OCI-LY3 (cell line): ENCODE results near the gene ZBTB7C.

Source experiments
- H2AFZ ChIP-seq: fragments of 200-600, 300-600 bp; shearing (Covaris generic); 2 replicates; pipeline ENCODE4 v1.6.0; 2014; ENCODE audit warnings: antibody characterized with exemption, low read depth, low read length
- H3K27ac ChIP-seq: fragments of 200-600, 300-600 bp; sonication (generic); 2 replicates; pipeline ENCODE4 v1.5.1; 2014; ENCODE audit warnings: mild to moderate bottlenecking, low read length, moderate library complexity, mixed read lengths
- H3K27me3 ChIP-seq: fragments of 200-600, 300-600 bp; sonication (generic); 2 replicates; pipeline ENCODE4 v1.6.1; 2014; ENCODE audit warnings: low read depth, low read length, mixed read lengths
- H3K36me3 ChIP-seq: fragments of 200-600, 300-600 bp; sonication (generic); replicated peaks from 2 replicates; pipeline ENCODE3; 2014; ENCODE audit warnings: low read depth, low read length, mixed read lengths
- H3K4me1 ChIP-seq: fragments of 300-600, 200-600 bp; sonication (generic); 2 replicates; pipeline ENCODE4 v1.6.1; 2014; ENCODE audit warnings: low read length, mixed read lengths
- H3K4me2 ChIP-seq: fragments of 200-600, 300-600 bp; sonication (generic); 2 replicates; pipeline ENCODE4 v1.6.1; 2014; ENCODE audit warnings: low read length, mixed read lengths
- H3K4me3 ChIP-seq: fragments of 300-600, 200-600 bp; sonication (generic); 2 replicates; pipeline ENCODE4 v1.5.1; 2014; ENCODE audit warnings: antibody characterized with exemption, mild to moderate bottlenecking, low read length, moderate library complexity
- H3K79me2 ChIP-seq: fragments of 300-600, 200-600 bp; shearing (Covaris generic); 2 replicates; pipeline ENCODE4 v1.6.1; 2014; ENCODE audit warnings: mild to moderate bottlenecking, low read length, mixed read lengths
- H3K9ac ChIP-seq: fragments of 300-600, 200-600 bp; shearing (Covaris generic); 2 replicates; pipeline ENCODE4 v1.6.0; 2014; ENCODE audit warnings: mild to moderate bottlenecking, low read length, moderate library complexity
- H3K9me3 ChIP-seq: fragments of 200-600, 300-600 bp; shearing (Covaris generic); 2 replicates; pipeline ENCODE4 v1.6.1; 2014; ENCODE audit warnings: low read length, mixed read lengths; ENCODE audit not compliant: insufficient read depth
- H4K20me1 ChIP-seq: fragments of 200-600, 300-600 bp; sonication (generic); 2 replicates; pipeline ENCODE4 v1.6.1; 2016; ENCODE audit warnings: low read length, mixed read lengths; ENCODE audit not compliant: insufficient read depth
- EZH2phosphoT487 ChIP-seq: fragments of 200-600 bp; shearing (Covaris generic); IDR thresholded peaks from 2 replicates; pipeline ENCODE4 v1.6.1; 2018; ENCODE audit warnings: antibody characterized with exemption, mixed run types, low read depth
- TF ChIP-seq, protein P1 (sequence below): fragments of 200-600, 300-600 bp; sonication (generic); IDR thresholded peaks from 2 replicates; pipeline ENCODE4 v1.5.1; 2014; ENCODE audit warnings: antibody characterized with exemption, low read length, low read depth

The ZBTB7C gene

DNA sequence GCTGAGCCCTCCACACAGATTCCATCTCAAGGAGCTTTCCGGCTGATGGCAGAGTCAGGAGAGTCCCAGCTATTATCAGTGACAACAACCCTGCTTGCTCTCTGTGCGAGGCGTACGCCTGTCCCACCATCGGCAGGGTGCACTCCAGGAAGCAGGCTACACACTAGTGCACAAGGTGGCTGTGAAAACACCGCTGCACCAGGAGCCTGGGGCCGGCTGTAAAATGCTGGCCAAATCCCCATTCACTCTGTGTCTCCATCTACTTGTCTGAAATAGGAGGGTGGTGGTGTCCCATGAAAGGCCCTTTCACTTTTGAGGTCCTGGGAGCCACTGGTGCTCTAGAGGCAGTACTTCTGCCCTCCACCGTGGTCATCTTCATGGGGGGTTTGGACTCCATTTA, 295.5 kb downstream of the ZBTB7C start:
- Histone ChIP-seq H3K9ac (no peak overlapping the region), H3K27ac (no peak overlapping the region), H4K20me1 (no peaks in the 10 kb centered on the region), H3K4me2 (no peak overlapping the region), H3K27me3 (peaks cover 28% of the 10 kb centered on the region), H3K36me3 (no peaks in the 10 kb centered on the region), H3K4me3 (no peak overlapping the region), H2AFZ (no peak overlapping the region), H3K79me2 (no peaks in the 10 kb centered on the region), H3K9me3 (no peaks in the 10 kb centered on the region), H3K4me1 (no peaks in the 10 kb centered on the region)
- TF ChIP-seq, protein P1, sequence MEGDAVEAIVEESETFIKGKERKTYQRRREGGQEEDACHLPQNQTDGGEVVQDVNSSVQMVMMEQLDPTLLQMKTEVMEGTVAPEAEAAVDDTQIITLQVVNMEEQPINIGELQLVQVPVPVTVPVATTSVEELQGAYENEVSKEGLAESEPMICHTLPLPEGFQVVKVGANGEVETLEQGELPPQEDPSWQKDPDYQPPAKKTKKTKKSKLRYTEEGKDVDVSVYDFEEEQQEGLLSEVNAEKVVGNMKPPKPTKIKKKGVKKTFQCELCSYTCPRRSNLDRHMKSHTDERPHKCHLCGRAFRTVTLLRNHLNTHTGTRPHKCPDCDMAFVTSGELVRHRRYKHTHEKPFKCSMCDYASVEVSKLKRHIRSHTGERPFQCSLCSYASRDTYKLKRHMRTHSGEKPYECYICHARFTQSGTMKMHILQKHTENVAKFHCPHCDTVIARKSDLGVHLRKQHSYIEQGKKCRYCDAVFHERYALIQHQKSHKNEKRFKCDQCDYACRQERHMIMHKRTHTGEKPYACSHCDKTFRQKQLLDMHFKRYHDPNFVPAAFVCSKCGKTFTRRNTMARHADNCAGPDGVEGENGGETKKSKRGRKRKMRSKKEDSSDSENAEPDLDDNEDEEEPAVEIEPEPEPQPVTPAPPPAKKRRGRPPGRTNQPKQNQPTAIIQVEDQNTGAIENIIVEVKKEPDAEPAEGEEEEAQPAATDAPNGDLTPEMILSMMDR: no peak
- TF ChIP-seq EZH2phosphoT487: no peak

DNA sequence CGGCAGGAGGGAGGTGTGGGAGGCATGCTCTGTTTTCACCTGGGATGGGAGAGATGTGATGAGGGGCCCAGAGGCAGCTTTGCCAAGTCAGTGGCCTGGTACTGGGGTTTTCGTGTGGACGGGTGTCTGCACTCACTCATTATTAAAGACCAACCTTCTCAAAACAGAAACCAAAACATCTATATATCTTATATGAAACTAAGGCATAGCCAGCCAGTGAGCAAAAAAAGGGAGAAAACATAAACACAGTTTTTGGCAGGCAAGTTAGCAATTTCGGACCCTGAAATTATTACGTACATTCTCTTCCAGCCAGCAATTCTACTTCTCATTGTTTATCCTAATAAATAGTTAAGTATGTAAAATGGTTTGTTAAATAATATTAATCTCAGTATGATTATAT, 297.6 kb downstream of the ZBTB7C start:
- Histone ChIP-seq H3K36me3 (no peaks in the 10 kb centered on the region), H3K9me3 (no peaks in the 10 kb centered on the region), H4K20me1 (no peaks in the 10 kb centered on the region), H3K27ac (no peak overlapping the region), H3K4me2 (no peak overlapping the region), H3K79me2 (no peaks in the 10 kb centered on the region), H3K4me1 (no peaks in the 10 kb centered on the region), H2AFZ (no peak overlapping the region), H3K9ac (no peak overlapping the region), H3K4me3 (no peak overlapping the region), H3K27me3 (peaks cover 50% of the 10 kb centered on the region)
- TF ChIP-seq EZH2phosphoT487: no peak
- TF ChIP-seq, protein P1: no peak

- Histone ChIP-seq H2AFZ (no peak overlapping the region), H3K27me3 (peaks cover 55% of the 10 kb centered on the region), H3K4me1 (no peaks in the 10 kb centered on the region), H3K9ac (no peak overlapping the region), H3K27ac (no peak overlapping the region), H3K79me2 (no peaks in the 10 kb centered on the region), H3K4me3 (no peak overlapping the region), H3K9me3 (no peaks in the 10 kb centered on the region), H3K4me2 (no peak overlapping the region), H4K20me1 (no peaks in the 10 kb centered on the region), H3K36me3 (no peaks in the 10 kb centered on the region)
- TF ChIP-seq, protein P1: no peak
- TF ChIP-seq EZH2phosphoT487: no peak
Measured at GRCh38 chr18:48110797-48111196, 298.4 kb downstream of the ZBTB7C start.

DNA sequence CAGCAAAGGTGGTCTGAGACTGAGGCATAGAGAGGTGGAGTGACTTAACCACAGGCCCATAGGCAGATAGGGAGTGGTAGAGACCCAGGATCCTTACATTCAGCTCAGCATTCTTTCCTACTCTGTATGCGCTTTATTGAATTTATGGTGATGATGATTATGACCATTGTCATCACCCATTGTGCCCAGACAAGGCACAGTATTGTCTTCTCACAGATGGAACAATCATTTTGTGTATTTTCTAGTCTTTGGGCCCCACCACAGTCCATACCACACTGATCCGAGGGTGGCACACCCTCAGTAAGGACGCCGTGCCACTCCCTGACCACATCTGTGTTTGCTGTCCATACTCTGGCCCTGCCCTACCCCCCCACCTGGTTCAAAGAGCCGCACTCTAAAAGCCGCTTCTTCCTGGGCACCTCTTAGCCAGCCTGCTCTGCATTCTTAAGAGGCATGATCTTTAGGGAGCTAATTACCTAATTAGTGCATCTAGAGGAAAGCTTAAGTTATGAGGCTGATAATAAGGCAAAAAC, 299.2 kb downstream of the ZBTB7C start:
- peaks cover 62% of the 10 kb centered on the region for H3K27me3 ChIP-seq
- no peak overlapping the region for H3K4me2 ChIP-seq
- H3K27ac ChIP-seq: no peak overlapping the region
- no peaks in the 10 kb centered on the region for H3K36me3 ChIP-seq
- H3K79me2 ChIP-seq: no peaks in the 10 kb centered on the region
- no peaks in the 10 kb centered on the region for H4K20me1 ChIP-seq
- TF ChIP-seq, protein P1: no peak
- no peak for TF ChIP-seq EZH2phosphoT487
- no peak overlapping the region for H2AFZ ChIP-seq
- no peaks in the 10 kb centered on the region for H3K4me1 ChIP-seq
- H3K4me3 ChIP-seq: no peak overlapping the region
- H3K9me3 ChIP-seq: no peaks in the 10 kb centered on the region
- H3K9ac ChIP-seq: no peak overlapping the region
